ENCODE measurements around the gene HECW1. TPM values are rescaled to one million over a fixed set of nuclear protein-coding genes. Genes with fewer than 3 reads are reported as not detected.
"Not testable (repeated sequence)": the region's sequence is repeated elsewhere in the genome, so short reads cannot be mapped to it uniquely, and the experiment has no call there.

HECW1 gene
- total and polyA plus RNA-seq, 4 donors, result 0.77 to 1.9 (median 1.0) TPM; not detected in 1

DNA sequence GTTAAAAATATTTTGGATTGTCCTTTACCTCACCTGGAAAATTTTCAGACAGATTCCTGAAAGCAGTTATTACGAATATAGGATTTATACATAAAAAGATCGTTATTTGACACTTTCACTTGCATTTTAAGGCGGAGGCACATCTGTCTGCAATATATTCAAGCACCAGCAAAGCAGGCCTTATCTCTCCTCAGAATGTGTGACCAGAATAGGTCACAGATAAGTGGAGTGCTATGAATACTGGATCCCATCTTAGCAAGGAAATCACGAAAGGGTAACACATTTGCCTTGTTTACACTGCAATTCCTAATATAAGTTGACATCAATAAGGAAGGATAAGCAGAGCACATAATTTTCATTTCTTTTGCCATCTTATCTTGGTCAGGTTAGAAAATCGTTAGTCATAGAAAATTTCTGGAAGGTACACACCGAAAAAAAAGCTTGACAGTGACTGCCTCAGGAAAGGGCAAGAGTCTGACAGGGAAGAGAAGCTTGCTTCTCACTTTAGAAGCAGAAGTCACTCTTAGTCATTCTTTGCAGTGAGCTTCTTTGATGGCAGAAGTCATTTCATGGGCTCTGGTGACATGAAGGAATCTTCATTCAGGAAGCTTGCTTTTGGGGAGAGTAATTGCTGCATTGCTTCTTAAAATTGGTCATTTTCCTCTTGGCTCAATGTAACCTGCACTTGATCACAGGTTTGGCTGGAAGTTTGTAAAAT is 372.4 kb downstream of the HECW1 start:
- no peaks in the 10 kb centered on the region for H3K9me3 ChIP-seq (ENCODE audit: control insufficient read depth, low read length)
- no peak overlapping the region for H3K27ac ChIP-seq (ENCODE audit: low read depth in 1 of 2, low read length in 2 of 2)
- DNase-seq, result no peak
- peaks cover 3 to 4% of the 10 kb centered on the region in 2 donors for H3K4me1 ChIP-seq (ENCODE audit: control insufficient read depth in 1 of 2, insufficient read depth in 2 of 2, low read length in 2 of 2)
- H3K4me3 ChIP-seq (ENCODE audit: low read length in 2 of 2), result no peak overlapping the region
- intact Hi-C loops (cut with DNase I), result no loop called here
- H3K27me3 ChIP-seq (ENCODE audit: control insufficient read depth in 1 of 2, insufficient read depth in 2 of 2, low read length in 1 of 2), result peaks cover 0 to 1% of the 10 kb centered on the region in 2 donors
- no peak for ATAC-seq (ENCODE audit: low FRiP score)
- WGBS, 2 donors, result 63 to 67% methylated on average over 6 of the region's 6 CpGs
- no peaks in the 10 kb centered on the region for H3K36me3 ChIP-seq (ENCODE audit: control insufficient read depth in 1 of 2, insufficient read depth in 2 of 2, low read length in 1 of 2)

DNA sequence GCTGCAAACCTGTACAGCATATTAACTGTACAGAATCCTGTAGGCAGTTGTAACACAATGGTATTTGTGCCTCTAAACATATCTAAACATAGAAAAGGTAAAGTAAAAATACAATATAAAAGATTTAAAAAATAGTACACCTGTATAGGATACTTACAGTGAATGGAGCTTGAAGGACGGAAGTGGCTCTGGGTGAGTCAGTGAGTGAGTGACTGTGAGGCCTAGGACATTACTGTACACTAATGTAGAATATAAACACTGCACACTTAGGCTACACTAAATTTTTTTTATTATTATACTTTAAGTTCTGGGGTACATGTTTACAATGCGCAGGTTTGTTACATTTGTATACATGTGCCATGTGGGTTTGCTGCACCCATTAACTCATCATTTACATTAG is 373.1 kb downstream of the HECW1 start:
- ATAC-seq (ENCODE audit: low FRiP score), result no peak
- Histone ChIP-seq H3K36me3 (ENCODE audit: control insufficient read depth in 1 of 2, insufficient read depth in 2 of 2, low read length in 1 of 2) (no peaks in the 10 kb centered on the region), H3K27ac (ENCODE audit: low read depth in 1 of 2, low read length in 2 of 2) (no peak overlapping the region), H3K4me1 (ENCODE audit: control insufficient read depth in 1 of 2, insufficient read depth in 2 of 2, low read length in 2 of 2) (peaks cover 3 to 4% of the 10 kb centered on the region in 2 donors), H3K27me3 (ENCODE audit: control insufficient read depth in 1 of 2, insufficient read depth in 2 of 2, low read length in 1 of 2) (peaks cover 0 to 1% of the 10 kb centered on the region in 2 donors), H3K9me3 (ENCODE audit: control insufficient read depth, low read length) (no peaks in the 10 kb centered on the region), H3K4me3 (ENCODE audit: low read length in 2 of 2) (no peak overlapping the region)
- intact Hi-C loops (cut with DNase I), result no loop called here
- 97 to 99% methylated on average over 2 of the region's 2 CpGs for WGBS, 2 donors
- DNase-seq, result no peak

DNA sequence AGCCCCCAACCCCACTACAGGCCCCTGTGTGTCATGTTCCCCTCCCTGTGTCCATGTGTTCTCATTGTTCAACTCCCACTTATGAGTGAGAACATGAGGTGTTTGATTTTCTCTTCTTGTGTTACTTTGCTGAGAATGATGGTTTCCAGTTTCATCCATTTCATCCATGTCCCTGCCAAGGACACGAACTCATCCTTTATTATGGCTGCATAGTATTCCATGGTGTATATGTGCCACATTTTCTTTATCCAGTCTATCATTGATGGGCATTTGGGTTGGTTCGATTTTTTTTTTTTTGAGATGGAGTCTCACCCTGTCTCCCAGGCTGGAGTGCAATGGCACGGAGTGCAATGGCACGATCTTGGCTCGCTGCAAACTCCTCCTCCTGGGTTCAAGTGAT is 373.6 kb downstream of the HECW1 start:
- intact Hi-C loops (cut with DNase I); H3K4me1 ChIP-seq (ENCODE audit: control insufficient read depth in 1 of 2, insufficient read depth in 2 of 2, low read length in 2 of 2); H3K36me3 ChIP-seq (ENCODE audit: control insufficient read depth in 1 of 2, insufficient read depth in 2 of 2, low read length in 1 of 2); H3K27ac ChIP-seq (ENCODE audit: low read depth in 1 of 2, low read length in 2 of 2); ATAC-seq (ENCODE audit: low FRiP score); DNase-seq; H3K9me3 ChIP-seq (ENCODE audit: control insufficient read depth, low read length); H3K27me3 ChIP-seq (ENCODE audit: control insufficient read depth in 1 of 2, insufficient read depth in 2 of 2, low read length in 1 of 2); H3K4me3 ChIP-seq (ENCODE audit: low read length in 2 of 2): not testable (repeated sequence)
- WGBS, 2 donors, result 96 to 98% methylated on average over 5 of the region's 5 CpGs

DNA sequence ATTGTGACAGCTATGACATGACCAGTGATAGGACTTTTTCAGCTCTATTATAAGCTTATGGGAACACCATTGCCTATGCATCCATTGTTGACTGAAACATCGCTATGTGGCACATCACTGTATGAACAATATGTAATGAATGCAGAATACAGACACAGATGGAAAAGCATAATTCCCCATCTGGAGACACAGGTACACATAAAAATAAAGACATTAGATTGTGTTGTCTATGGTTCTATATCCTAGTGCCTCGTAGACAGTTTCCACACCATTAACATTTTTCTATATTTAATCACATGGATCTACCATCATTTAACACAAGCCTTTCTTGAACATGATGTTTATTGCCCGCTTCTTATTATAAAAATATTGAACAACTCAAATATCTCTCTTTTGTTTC is 374.2 kb downstream of the HECW1 start:
- Histone ChIP-seq H3K27me3 (ENCODE audit: control insufficient read depth in 1 of 2, insufficient read depth in 2 of 2, low read length in 1 of 2) (no peaks in the 10 kb centered on the region), H3K36me3 (ENCODE audit: control insufficient read depth in 1 of 2, insufficient read depth in 2 of 2, low read length in 1 of 2) (no peaks in the 10 kb centered on the region), H3K4me3 (ENCODE audit: low read length in 2 of 2) (no peak overlapping the region), H3K9me3 (ENCODE audit: control insufficient read depth, low read length) (no peaks in the 10 kb centered on the region), H3K27ac (ENCODE audit: low read depth in 1 of 2, low read length in 2 of 2) (no peak overlapping the region), H3K4me1 (ENCODE audit: control insufficient read depth in 1 of 2, insufficient read depth in 2 of 2, low read length in 2 of 2) (peaks cover 3 to 4% of the 10 kb centered on the region in 2 donors)
- WGBS, 2 donors, result 42 to 53% methylated on average over 3 of the region's 3 CpGs
- intact Hi-C loops (cut with DNase I), result no loop called here
- DNase-seq (no peak), ATAC-seq (ENCODE audit: low FRiP score) (no peak)

DNA sequence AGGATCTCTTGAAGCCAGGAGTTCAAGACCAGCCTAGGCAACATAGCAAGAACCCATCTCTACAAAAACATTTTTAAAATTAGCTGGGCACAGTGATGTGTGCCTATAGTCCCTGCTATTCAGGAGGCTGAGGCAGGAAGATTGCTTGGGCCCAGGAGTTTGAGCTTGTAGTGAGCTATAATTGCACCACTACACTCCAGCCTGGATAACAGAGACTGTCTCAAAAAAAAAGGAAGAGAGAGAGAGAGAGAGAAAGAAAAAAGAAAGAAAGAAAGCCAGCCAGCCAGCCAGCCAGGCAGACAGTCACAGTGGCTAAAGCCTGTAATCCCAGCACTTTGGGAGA is 375.3 kb downstream of the HECW1 start:
- peaks cover 3 to 4% of the 10 kb centered on the region in 2 donors for H3K4me1 ChIP-seq (ENCODE audit: control insufficient read depth in 1 of 2, insufficient read depth in 2 of 2, low read length in 2 of 2)
- ATAC-seq (ENCODE audit: low FRiP score) (no peak), DNase-seq (no peak)

DNA sequence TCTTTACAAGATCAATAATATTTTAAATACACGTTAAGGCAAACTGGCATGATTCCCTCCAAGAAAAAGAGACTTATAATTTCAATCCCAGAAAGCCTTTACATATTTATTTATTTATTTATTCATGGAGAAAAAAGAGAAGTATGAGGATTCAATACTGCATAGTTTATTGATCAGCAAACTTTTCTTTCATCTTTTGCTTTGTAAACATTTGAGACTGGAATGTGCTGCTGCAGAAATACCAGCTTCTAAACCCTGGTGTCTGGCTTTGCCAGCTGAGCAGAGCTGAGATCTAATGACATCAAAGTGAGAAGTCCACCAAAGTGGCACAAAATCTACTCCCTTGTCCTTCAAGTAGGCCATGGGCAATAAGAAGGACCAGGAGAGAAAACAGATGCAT is 376.8 kb downstream of the HECW1 start:
- intact Hi-C loops (cut with DNase I), result no loop called here
- ATAC-seq (ENCODE audit: low FRiP score) (no peak), DNase-seq (no peak)
- Histone ChIP-seq H3K4me1 (ENCODE audit: control insufficient read depth in 1 of 2, insufficient read depth in 2 of 2, low read length in 2 of 2) (peaks cover 3 to 4% of the 10 kb centered on the region in 2 donors), H3K9me3 (ENCODE audit: control insufficient read depth, low read length) (no peaks in the 10 kb centered on the region), H3K36me3 (ENCODE audit: control insufficient read depth in 1 of 2, insufficient read depth in 2 of 2, low read length in 1 of 2) (no peaks in the 10 kb centered on the region), H3K27ac (ENCODE audit: low read depth in 1 of 2, low read length in 2 of 2) (no peak overlapping the region), H3K4me3 (ENCODE audit: low read length in 2 of 2) (no peak overlapping the region), H3K27me3 (ENCODE audit: control insufficient read depth in 1 of 2, insufficient read depth in 2 of 2, low read length in 1 of 2) (no peaks in the 10 kb centered on the region)
- 0 to 8% methylated on average over 1 of the region's 1 CpG for WGBS, 2 donors

More for the DNA sequence above, 375.3 kb downstream of the HECW1 start:
- intact Hi-C loops (cut with DNase I), result no loop called here
- Histone ChIP-seq H3K9me3 (ENCODE audit: control insufficient read depth, low read length) (no peaks in the 10 kb centered on the region), H3K4me3 (ENCODE audit: low read length in 2 of 2) (no peak overlapping the region), H3K27ac (ENCODE audit: low read depth in 1 of 2, low read length in 2 of 2) (no peak overlapping the region), H3K27me3 (ENCODE audit: control insufficient read depth in 1 of 2, insufficient read depth in 2 of 2, low read length in 1 of 2) (no peaks in the 10 kb centered on the region), H3K36me3 (ENCODE audit: control insufficient read depth in 1 of 2, insufficient read depth in 2 of 2, low read length in 1 of 2) (no peaks in the 10 kb centered on the region)

DNA sequence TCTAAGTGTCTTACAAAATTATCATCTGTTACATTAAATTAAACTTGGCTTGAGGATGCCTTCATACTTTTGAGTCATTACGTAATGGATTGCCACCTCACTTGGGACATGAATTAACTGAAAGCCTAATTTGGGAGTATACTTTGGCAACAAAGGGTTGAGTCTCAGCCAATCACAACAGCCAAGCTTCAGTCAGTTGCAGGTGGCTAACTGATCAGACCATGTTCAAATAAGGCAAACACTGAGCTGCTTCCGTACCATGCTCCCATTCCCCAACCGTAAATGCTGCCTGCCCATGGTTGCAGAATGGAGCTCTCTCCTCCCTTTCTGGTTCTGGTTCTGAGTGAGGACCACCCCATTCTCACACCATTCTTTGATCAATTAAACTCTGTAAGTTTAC is 377.6 kb downstream of the HECW1 start:
- DNase-seq (no peak), ATAC-seq (ENCODE audit: low FRiP score) (no peak)
- peaks cover 2% of the 10 kb centered on the region for H3K9me3 ChIP-seq (ENCODE audit: control insufficient read depth, low read length)
- no peaks in the 10 kb centered on the region for H3K36me3 ChIP-seq (ENCODE audit: control insufficient read depth in 1 of 2, insufficient read depth in 2 of 2, low read length in 1 of 2)
- intact Hi-C loops (cut with DNase I), result no loop called here
- 20 to 41% methylated on average over 3 of the region's 3 CpGs for WGBS, 2 donors
- H3K27me3 ChIP-seq (ENCODE audit: control insufficient read depth in 1 of 2, insufficient read depth in 2 of 2, low read length in 1 of 2), result no peaks in the 10 kb centered on the region
- H3K4me1 ChIP-seq (ENCODE audit: control insufficient read depth in 1 of 2, insufficient read depth in 2 of 2, low read length in 2 of 2), result peaks cover 3 to 4% of the 10 kb centered on the region in 2 donors
- no peak overlapping the region for H3K27ac ChIP-seq (ENCODE audit: low read depth in 1 of 2, low read length in 2 of 2)
- H3K4me3 ChIP-seq (ENCODE audit: low read length in 2 of 2), result no peak overlapping the region

DNA sequence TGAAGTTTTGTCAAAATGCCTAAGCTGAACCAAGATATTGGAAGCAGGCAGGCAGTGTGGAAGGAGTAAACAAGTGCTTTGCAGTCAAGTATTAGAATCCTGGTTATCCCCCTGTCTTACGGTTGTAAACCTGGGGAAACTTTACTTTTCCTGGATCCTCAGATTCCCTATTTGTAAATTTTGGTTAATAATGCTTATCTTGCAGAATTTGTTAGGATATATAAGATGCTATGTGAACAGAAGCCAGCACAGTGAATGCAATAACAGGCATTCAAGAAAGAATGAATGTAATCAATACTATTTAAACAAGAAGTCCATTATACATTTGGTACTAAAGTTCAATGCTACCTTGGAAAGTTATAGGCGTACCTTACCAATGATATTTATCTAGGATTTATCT is 378.7 kb downstream of the HECW1 start:
- Histone ChIP-seq H3K27me3 (ENCODE audit: control insufficient read depth in 1 of 2, insufficient read depth in 2 of 2, low read length in 1 of 2) (no peaks in the 10 kb centered on the region), H3K4me3 (ENCODE audit: low read length in 2 of 2) (no peak overlapping the region), H3K36me3 (ENCODE audit: control insufficient read depth in 1 of 2, insufficient read depth in 2 of 2, low read length in 1 of 2) (no peaks in the 10 kb centered on the region), H3K27ac (ENCODE audit: low read depth in 1 of 2, low read length in 2 of 2) (no peak overlapping the region), H3K9me3 (ENCODE audit: control insufficient read depth, low read length) (peaks cover 2% of the 10 kb centered on the region), H3K4me1 (ENCODE audit: control insufficient read depth in 1 of 2, insufficient read depth in 2 of 2, low read length in 2 of 2) (peaks cover 3 to 4% of the 10 kb centered on the region in 2 donors)
- DNase-seq (no peak), ATAC-seq (ENCODE audit: low FRiP score) (no peak)
- 98 to 100% methylated on average over 2 of the region's 2 CpGs for WGBS, 2 donors
- intact Hi-C loops (cut with DNase I), result no loop called here

DNA sequence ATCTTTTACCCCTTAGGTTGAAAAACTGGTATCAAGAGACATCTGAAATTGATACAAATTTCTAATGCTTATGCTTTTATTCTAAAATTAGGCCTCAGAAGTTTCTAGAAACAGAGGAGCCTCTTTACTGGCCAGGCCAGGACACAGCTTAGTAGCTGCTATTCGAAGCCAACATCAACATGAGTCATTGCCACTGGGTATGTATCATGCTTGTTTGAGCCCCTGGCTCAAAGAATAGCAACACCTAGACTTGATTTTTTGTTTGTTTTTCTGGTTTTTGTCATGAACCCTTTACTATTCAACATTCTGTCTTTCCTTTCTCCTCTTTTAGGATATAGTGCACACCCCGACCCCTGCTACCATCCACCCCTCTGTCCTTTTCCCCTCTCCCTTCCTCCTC is 379.5 kb downstream of the HECW1 start:
- 44 to 55% methylated on average over 2 of the region's 2 CpGs for WGBS, 2 donors
- ATAC-seq (ENCODE audit: low FRiP score), result no peak
- intact Hi-C loops (cut with DNase I), result no loop called here
- no peak for DNase-seq
- Histone ChIP-seq H3K4me1 (ENCODE audit: control insufficient read depth in 1 of 2, insufficient read depth in 2 of 2, low read length in 2 of 2) (peaks cover 3 to 4% of the 10 kb centered on the region in 2 donors), H3K36me3 (ENCODE audit: control insufficient read depth in 1 of 2, insufficient read depth in 2 of 2, low read length in 1 of 2) (no peaks in the 10 kb centered on the region), H3K27ac (ENCODE audit: low read depth in 1 of 2, low read length in 2 of 2) (no peak overlapping the region), H3K4me3 (ENCODE audit: low read length in 2 of 2) (no peak overlapping the region), H3K9me3 (ENCODE audit: control insufficient read depth, low read length) (peaks cover 2% of the 10 kb centered on the region), H3K27me3 (ENCODE audit: control insufficient read depth in 1 of 2, insufficient read depth in 2 of 2, low read length in 1 of 2) (no peaks in the 10 kb centered on the region)

Data from aorta (tissue), 5 donors.